Fibroblast of pulmonary artery (primary cell): ENCODE results near the gene ERP29.

Experiments used
- DNase-seq: peaks from one replicate; pipeline ENCODE4 v3.0.0-alpha.2; 2010; ENCODE audit warnings: low read depth
- H3K4me3 ChIP-seq: replicated peaks from 2 replicates; pipeline ENCODE4 v1.5.1; 2011; ENCODE audit warnings: low read depth, mild to moderate bottlenecking, control low read depth, low read length, moderate library complexity
- TF ChIP-seq, protein P1 (sequence below): IDR thresholded peaks from 2 replicates; pipeline ENCODE4 v1.5.1; 2011; ENCODE audit warnings: mild to moderate bottlenecking, control low read depth, low read length, inconsistent platforms; ENCODE audit errors: missing control alignments

ERP29 gene

DNA sequence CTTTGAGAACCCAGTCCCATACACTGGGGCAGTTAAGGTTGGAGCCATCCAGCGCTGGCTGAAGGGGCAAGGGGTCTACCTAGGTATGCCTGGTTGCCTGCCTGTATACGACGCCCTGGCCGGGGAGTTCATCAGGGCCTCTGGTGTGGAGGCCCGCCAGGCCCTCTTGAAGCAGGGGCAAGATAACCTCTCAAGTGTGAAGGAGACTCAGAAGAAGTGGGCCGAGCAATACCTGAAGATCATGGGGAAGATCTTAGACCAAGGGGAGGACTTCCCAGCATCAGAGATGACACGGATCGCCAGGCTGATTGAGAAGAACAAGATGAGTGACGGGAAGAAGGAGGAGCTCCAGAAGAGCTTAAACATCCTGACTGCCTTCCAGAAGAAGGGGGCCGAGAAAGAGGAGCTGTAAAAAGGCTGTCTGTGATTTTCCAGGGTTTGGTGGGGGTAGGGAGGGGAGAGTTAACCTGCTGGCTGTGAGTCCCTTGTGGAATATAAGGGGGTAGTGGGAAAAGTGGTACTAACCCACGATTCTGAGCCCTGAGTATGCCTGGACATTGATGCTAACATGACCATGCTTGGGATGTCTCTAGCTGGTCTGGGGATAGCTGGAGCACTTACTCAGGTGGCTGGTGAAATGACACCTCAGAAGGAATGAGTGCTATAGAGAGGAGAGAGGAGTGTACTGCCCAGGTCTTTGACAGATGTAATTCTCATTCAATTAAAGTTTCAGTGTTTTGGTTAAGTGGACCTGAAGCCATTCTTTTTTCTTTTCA lies 9.2 kb downstream of the ERP29 start:
- TF ChIP-seq, protein P1, sequence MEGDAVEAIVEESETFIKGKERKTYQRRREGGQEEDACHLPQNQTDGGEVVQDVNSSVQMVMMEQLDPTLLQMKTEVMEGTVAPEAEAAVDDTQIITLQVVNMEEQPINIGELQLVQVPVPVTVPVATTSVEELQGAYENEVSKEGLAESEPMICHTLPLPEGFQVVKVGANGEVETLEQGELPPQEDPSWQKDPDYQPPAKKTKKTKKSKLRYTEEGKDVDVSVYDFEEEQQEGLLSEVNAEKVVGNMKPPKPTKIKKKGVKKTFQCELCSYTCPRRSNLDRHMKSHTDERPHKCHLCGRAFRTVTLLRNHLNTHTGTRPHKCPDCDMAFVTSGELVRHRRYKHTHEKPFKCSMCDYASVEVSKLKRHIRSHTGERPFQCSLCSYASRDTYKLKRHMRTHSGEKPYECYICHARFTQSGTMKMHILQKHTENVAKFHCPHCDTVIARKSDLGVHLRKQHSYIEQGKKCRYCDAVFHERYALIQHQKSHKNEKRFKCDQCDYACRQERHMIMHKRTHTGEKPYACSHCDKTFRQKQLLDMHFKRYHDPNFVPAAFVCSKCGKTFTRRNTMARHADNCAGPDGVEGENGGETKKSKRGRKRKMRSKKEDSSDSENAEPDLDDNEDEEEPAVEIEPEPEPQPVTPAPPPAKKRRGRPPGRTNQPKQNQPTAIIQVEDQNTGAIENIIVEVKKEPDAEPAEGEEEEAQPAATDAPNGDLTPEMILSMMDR, result no peak
- no peak for DNase-seq

DNA sequence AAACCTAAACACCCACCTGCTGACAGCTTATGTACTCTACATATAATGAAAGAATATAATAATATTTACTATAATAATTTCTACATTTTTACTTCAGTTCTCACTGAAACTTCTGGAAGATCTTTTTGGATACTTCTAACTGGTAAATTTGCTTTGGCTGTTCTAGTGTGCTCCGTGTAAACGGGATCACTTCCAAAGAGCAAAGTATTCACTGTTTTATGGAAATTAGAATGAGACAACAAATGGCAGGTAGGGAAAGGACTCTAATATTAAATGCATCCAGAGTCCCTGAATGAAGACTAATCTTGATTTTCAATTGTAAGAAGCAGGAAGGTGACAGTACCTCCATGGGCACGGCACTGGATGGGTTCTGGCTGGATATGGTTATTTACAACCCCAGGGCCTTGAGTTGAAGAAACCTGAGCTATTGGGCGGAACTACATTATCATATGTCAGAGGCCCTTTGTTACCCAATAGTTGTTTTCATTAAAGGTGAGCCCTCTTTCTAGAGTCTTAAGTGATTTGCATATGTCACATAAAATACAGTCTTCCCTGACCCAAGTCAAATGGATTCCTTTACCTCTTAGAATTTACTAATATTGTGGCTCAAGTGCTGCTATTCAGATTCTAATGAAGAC lies 10.7 kb downstream of the ERP29 start:
- H3K4me3 ChIP-seq, result no peak overlapping the region
- TF ChIP-seq, protein P1, result no peak
- DNase-seq, result no peak

More for the DNA sequence above, 9.2 kb downstream of the ERP29 start:
- H3K4me3 ChIP-seq, result no peak overlapping the region

DNA sequence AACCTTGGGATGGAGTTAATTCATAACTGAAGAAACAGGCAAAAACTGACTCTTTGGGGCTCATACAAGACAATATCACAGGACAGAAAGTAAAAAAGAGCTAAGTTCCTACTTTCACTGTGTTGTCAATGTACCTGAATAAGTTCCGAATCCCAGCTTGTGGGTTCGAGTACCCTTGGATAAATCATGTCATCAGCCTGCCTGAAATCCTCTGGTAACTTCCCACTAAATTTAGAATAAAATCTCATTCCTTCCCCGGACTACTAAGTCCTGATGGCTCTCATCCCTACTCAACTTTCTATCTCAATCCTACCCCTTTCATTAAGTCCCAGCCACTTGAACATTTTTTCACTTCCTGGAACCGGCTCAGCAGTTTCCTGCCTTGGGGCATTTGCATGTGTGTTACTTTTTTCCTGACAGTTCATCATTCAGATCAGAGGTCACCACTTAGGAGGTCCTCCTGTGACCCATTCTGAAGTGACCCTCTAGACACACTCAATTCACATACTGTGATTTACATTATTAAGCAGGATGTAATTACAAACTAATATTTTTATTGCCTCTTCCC lies 12.7 kb downstream of the ERP29 start:
- DNase-seq, result peak; percentile 18
- H3K4me3 ChIP-seq, result no peak overlapping the region
- TF ChIP-seq, protein P1, result no peak

DNA sequence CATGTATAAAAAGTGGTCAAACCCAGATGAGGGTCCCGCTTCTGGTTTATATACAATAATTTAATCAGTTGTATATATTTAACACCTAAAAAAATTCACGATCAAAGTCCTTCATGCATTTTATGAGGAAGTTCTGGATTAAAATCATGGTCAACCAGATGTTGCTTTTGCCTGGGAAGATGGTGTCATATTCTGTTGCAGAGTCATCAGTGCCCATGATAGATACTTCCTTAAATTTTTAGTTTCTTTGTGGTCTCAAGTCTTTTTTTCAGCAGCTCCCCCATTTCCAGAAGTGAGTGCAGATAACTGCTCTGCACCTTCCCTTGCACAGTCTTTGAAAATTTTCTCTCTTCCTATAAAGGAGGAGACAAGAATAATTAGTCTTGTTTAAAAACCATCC lies 16.1 kb downstream of the ERP29 start:
- no peak for DNase-seq
- no peak overlapping the region for H3K4me3 ChIP-seq
- TF ChIP-seq, protein P1, result no peak

DNA sequence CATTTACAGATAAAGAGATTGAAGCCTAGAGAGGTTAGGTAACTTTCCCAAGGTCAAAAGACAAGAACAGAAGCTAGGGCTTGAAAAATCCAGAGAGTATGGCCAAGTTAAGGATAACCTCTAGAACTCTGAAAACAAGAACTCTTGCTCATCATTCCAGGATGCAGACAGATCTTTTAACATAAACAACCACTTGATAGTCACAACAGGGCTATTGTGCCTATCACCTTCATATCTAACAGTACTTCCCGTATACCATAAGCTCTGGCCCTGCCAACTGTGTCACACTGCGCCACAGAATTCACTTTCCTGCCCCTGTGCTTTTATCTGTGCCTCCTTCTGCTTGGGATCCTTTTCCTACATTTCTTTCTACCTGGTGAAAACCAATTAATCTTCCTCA lies 18.2 kb downstream of the ERP29 start:
- no peak overlapping the region for H3K4me3 ChIP-seq
- TF ChIP-seq, protein P1, result no peak
- DNase-seq, result peak; percentile 7

DNA sequence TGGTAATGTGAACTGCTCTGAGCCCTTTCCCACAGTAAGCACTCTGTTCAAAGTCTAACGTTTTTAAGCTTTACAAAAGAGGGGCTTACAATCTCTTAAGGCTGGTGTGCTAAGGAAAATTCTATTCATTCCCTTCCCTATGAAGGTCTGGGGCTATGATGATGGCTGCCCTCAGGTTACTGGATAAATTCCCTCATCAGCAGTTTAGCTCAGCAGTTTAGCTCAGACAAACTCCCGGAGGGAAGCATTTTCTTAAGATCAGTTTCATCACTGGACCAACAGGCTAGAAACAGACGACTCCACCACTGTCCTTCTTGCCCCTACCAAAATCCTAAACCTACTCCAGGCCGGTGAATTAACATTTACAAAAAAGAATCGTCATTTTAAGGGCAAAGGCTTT lies 19.1 kb downstream of the ERP29 start:
- TF ChIP-seq, protein P1, result no peak

More for the DNA sequence above, 19.1 kb downstream of the ERP29 start:
- DNase-seq, result no peak
- no peak overlapping the region for H3K4me3 ChIP-seq
